HepG2 (cell line): ENCODE measurements around the gene MAPK6. TPM values are rescaled to one million over a fixed set of nuclear protein-coding genes. Genes with fewer than 3 reads are reported as not detected.

Experiments
- ATAC-seq: fragments of 200-7000 bp; cut with Tn5 transposase; 3 replicates; pipeline ENCODE4 v1.9.1; 2020; ENCODE audit warnings: mild to moderate bottlenecking, moderate library complexity
- BruUV-seq: library from RNA; stranded (reverse); fragments of 400-500 nt; replicated peaks from 2 replicates; lab custom pipeline; 2021; lab: Mats Ljungman, UMichigan
- CTCF ChIA-PET: fragments of 300-600 bp; formaldehyde crosslinking; extraction: SDS; loops from one replicate; lab custom pipeline; 2021; ENCODE audit warnings: low total read pairs, inconsistent platforms, low intra/inter-chr PET ratio; lab: Yijun Ruan, JAX
- POLR2A ChIA-PET: fragments of 350-600 bp; sonication (Branson Sonifier 250); formaldehyde crosslinking; loops from one replicate; lab custom pipeline; 2020; ENCODE audit warnings: antibody characterized with exemption, inconsistent platforms; lab: Yijun Ruan, JAX
- DNase-seq: peaks from one replicate; pipeline ENCODE4 v3.0.0-alpha.2; 2015; ENCODE audit warnings: low spot score
- FAIRE-seq: peaks from 3 replicates; lab custom pipeline; 2011; peaks lifted over from hg19 to GRCh38; lab: Jason Lieb, UNC
- H2AFZ ChIP-seq: one replicate; pipeline ENCODE4 v1.6.1; 2011; ENCODE audit warnings: low read length, inconsistent platforms
- H3K27ac ChIP-seq: fragments of 300-600 bp; 3 replicates; pipeline ENCODE4 v1.8.0; 2011; ENCODE audit warnings: mixed run types, mild to moderate bottlenecking, mixed read lengths, low read length, inconsistent platforms; ENCODE audit not compliant: insufficient read depth; ENCODE audit errors: extremely low read length
- H3K27me3 ChIP-seq, 2 experiments: fragments of 200-600 bp in 1 of 2; 2 replicates in 1 of 2; 3 replicates in 1 of 2; pipeline versions ENCODE4 v1.6.0 to v1.8.0; 2011; ENCODE audit warnings: low read length in 2 of 2, mild to moderate bottlenecking in 2 of 2, moderate library complexity in 2 of 2, inconsistent platforms in 1 of 2; ENCODE audit not compliant: insufficient read depth in 2 of 2, control insufficient read depth in 1 of 2
- H3K36me3 ChIP-seq, 2 experiments: fragments of 200-600 bp in 1 of 2; replicated peaks in 1 of 2; 2 replicates in 1 of 2; 3 replicates in 1 of 2; pipeline versions ENCODE4 v1.5.1 to v1.8.0; 2011; ENCODE audit warnings: low read length in 2 of 2, inconsistent platforms in 1 of 2; ENCODE audit not compliant: insufficient read depth in 2 of 2, control insufficient read depth in 1 of 2
- H3K4me1 ChIP-seq: 2 replicates; pipeline ENCODE4 v1.5.1; 2012; ENCODE audit warnings: low read length, inconsistent platforms; ENCODE audit not compliant: insufficient read depth
- H3K4me2 ChIP-seq: 2 replicates; pipeline ENCODE4 v1.6.0; 2011; ENCODE audit warnings: low read depth, low read length, inconsistent platforms
- H3K4me3 ChIP-seq, 3 experiments: fragments of 200-600 bp in 1 of 3; sonication (generic), shearing (Covaris generic) in 1 of 3; replicated peaks in 1 of 3; 2 replicates each; pipeline ENCODE4 v1.5.1; 2011 to 2016; ENCODE audit warnings: low read length in 3 of 3, inconsistent platforms in 2 of 3, low read depth in 2 of 3, mild to moderate bottlenecking in 2 of 3, control low read depth in 1 of 3, mixed read lengths in 1 of 3; ENCODE audit not compliant: insufficient read depth in 1 of 3
- H3K79me2 ChIP-seq: one replicate; pipeline ENCODE4 v1.6.1; 2011; ENCODE audit warnings: low read length, inconsistent platforms; ENCODE audit not compliant: insufficient read depth
- H3K9ac ChIP-seq: 2 replicates; pipeline ENCODE4 v1.6.0; 2011; ENCODE audit warnings: mild to moderate bottlenecking, low read depth, low read length, inconsistent platforms; ENCODE audit not compliant: insufficient read depth
- H3K9me3 ChIP-seq: 2 replicates; pipeline ENCODE4 v1.5.1; 2012; ENCODE audit warnings: mild to moderate bottlenecking, low read length
- H4K20me1 ChIP-seq: 2 replicates; pipeline ENCODE4 v1.6.0; 2011; ENCODE audit warnings: inconsistent platforms, mild to moderate bottlenecking, low read length, moderate library complexity; ENCODE audit not compliant: insufficient read depth
- FOSL1 ChIP-seq: sonication (generic); formaldehyde crosslinking; IDR thresholded peaks from 2 replicates; pipeline ENCODE4 v1.9.0; 2021; ENCODE audit warnings: missing genetic modification reagents, borderline replicate concordance
- HMG20A ChIP-seq: IDR thresholded peaks from 2 replicates; pipeline ENCODE4 v1.6.1; 2016; ENCODE audit warnings: borderline replicate concordance
- NCOA1 ChIP-seq: sonication (generic); formaldehyde crosslinking; IDR thresholded peaks from 2 replicates; pipeline ENCODE4 v1.9.0; 2021; ENCODE audit warnings: missing genetic modification reagents
- PLRG1 ChIP-seq: fragments of 450-650 bp; conservative IDR thresholded peaks from 2 replicates; pipeline ENCODE4 v1.6.1; 2016
- RARG ChIP-seq: sonication (generic); formaldehyde crosslinking; IDR thresholded peaks from 2 replicates; pipeline ENCODE4 v1.4.0; 2020; ENCODE audit warnings: low read depth, mild to moderate bottlenecking, missing genetic modification reagents
- TP53 ChIP-seq: sonication (generic); formaldehyde crosslinking; conservative IDR thresholded peaks from 2 replicates; pipeline ENCODE4 v1.4.0; 2020; ENCODE audit warnings: missing genetic modification reagents
- TSC22D2 ChIP-seq: sonication (generic); formaldehyde crosslinking; IDR thresholded peaks from 2 replicates; pipeline ENCODE4 v1.5.1; 2020; ENCODE audit warnings: missing genetic modification reagents, mild to moderate bottlenecking, borderline replicate concordance
- ZNF878 ChIP-seq: sonication (generic); formaldehyde crosslinking; IDR thresholded peaks from 2 replicates; pipeline ENCODE4 v1.8.1; 2023; ENCODE audit warnings: mild to moderate bottlenecking, missing genetic modification reagents, moderate library complexity
- WGBS: methylation state at CpG from one replicate; pipeline ENCODE4 v1.1.6; 2017; ENCODE audit warnings: low lambda C conversion rate; 5-methylcytosine and 5-hydroxymethylcytosine counted together
- in situ Hi-C: cut with HindIII; loops from 2 replicates; pipeline ENCODE4 v1.10.0; 2017; ENCODE audit warnings: low pct_unique_long_range_greater_than_20kb; ENCODE audit not compliant: extremely low pct_ligation_motif_present
- intact Hi-C: fragments of 100-400 bp; cut with micrococcal nuclease; formaldehyde crosslinking; loops from one replicate; pipeline ENCODE4 v1.10.0; 2022; ENCODE audit not compliant: unreplicated experiment
- polyA plus RNA-seq, 8 experiments: library from polyadenylated mRNA; depleted of rRNA in 3 of 8; stranded (reverse) in 7 of 8; unstranded in 1 of 8; fragments of >200 nt; fragmentation: Illumina TruSeq in 4 of 8; extraction: Trizol in 4 of 8; gene quantifications; 2 replicates each; pipeline versions ENCODE4 v1.2.1 to v1.2.3, GENCODE V29; 2011 to 2016; ENCODE audit warnings: low read depth in 4 of 8, missing spikeins in 1 of 8, mixed read lengths in 1 of 8; ENCODE audit not compliant: insufficient read depth in 1 of 8
- total RNA-seq, 5 experiments: library from RNA; depleted of rRNA; stranded (reverse); fragments of >200 nt; fragmentation: Illumina TruSeq; extraction: Trizol; gene quantifications; 2 replicates each; pipeline ENCODE4 v1.2.3, GENCODE V29; 2016; ENCODE audit warnings: low read depth in 1 of 5
- TF ChIP-seq, protein P1 (sequence below): sonication (generic); formaldehyde crosslinking; IDR thresholded peaks from 2 replicates; pipeline ENCODE4 v1.8.1; 2023; ENCODE audit warnings: mild to moderate bottlenecking, inconsistent platforms, moderate library complexity, missing genetic modification reagents, borderline replicate concordance
- TF ChIP-seq, protein P2 (sequence below): sonication (generic); formaldehyde crosslinking; IDR thresholded peaks from 2 replicates; pipeline ENCODE4 v1.4.0; 2020; ENCODE audit warnings: missing genetic modification reagents, borderline replicate concordance

MAPK6 gene
- total and polyA plus RNA-seq, 2 of the 13 experiments (the other 11 are each of a cell fraction or from before 2014, with no cell fraction given) = 89.5 to 99.7 TPM

DNA sequence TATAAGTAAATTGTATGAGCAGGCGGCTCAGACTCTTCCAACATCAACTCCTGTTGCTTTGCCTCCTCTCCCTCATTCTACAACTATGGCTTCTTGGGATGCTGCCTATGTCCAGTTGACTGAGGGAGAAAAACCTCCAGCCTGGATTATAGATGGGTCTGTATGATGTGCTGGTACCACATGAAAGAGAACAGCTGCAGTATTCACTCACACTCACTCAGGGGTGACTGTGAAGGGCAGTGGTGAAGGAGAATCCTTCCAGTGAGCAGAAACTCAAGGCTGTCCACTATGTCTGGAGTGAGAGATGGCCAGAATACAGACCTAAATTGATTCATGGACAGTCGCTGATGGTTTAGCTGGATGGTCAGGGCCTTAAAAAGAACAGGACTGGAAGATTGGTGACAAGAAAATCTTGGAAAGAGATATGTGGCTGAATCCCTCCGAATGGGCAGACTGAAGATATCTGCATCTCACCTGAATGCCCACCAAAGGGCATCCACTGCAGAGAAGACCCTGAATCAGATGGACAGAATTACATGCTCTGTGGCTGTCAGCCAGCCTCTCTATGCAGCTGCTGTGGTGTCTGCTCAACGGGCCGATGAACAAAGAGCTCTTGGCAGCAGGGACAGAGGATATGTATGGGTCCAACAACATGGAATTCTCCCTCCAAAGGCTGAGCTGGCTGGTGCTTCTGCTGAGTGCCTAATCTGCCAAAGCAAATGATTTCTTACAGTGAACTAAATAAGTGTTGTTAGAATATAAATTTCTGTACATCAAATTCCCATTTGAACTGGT, 95.4 kb downstream of the MAPK6 start:
- Histone ChIP-seq H3K4me1 (peaks cover 58% of the 10 kb centered on the region), H4K20me1 (no peaks in the 10 kb centered on the region), H3K79me2 (no peaks in the 10 kb centered on the region), H3K36me3 (no peaks in the 10 kb centered on the region), H3K4me2 (no peak overlapping the region), H3K9ac (no peak overlapping the region; the same call in 1 of the 2 replicates), H2AFZ (no peak overlapping the region), H3K27me3 (no peaks in the 10 kb centered on the region), H3K4me3 (no peak overlapping the region), H3K27ac (peak overlapping the region; percentile 23), H3K9me3 (no peaks in the 10 kb centered on the region)
- BruUV-seq = no TSS peak
- POLR2A ChIA-PET = interaction anchor here (1.0 to 1.3 kb wide), 3 partner anchors 11 to 65 kb away, joined by 3 to 5 read pairs (median 4); no protein-coding TSS in a partner anchor
- intact Hi-C loops (no loop called here), in situ Hi-C loops (no loop called here)
- WGBS = 65% methylated on average over 5 of the region's 5 CpGs
- FAIRE-seq (no peak), DNase-seq (no peak), ATAC-seq (no peak)
- CTCF ChIA-PET = no interaction called here
- TF ChIP-seq PLRG1 (no peak), TP53 (CRISPR knock-in tag) (0 out of 2 replicates have a peak, but pooled peaks have one; percentile 31)
- TF ChIP-seq, protein P1, sequence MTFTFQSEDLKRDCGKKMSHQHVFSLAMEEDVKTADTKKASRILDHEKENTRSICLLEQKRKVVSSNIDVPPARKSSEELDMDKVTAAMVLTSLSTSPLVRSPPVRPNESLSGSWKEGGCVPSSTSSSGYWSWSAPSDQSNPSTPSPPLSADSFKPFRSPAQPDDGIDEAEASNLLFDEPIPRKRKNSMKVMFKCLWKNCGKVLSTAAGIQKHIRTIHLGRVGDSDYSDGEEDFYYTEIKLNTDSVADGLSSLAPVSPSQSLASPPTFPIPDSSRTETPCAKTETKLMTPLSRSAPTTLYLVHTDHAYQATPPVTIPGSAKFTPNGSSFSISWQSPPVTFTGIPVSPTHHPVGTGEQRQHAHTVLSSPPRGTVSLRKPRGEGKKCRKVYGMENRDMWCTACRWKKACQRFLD = no peak

DNA sequence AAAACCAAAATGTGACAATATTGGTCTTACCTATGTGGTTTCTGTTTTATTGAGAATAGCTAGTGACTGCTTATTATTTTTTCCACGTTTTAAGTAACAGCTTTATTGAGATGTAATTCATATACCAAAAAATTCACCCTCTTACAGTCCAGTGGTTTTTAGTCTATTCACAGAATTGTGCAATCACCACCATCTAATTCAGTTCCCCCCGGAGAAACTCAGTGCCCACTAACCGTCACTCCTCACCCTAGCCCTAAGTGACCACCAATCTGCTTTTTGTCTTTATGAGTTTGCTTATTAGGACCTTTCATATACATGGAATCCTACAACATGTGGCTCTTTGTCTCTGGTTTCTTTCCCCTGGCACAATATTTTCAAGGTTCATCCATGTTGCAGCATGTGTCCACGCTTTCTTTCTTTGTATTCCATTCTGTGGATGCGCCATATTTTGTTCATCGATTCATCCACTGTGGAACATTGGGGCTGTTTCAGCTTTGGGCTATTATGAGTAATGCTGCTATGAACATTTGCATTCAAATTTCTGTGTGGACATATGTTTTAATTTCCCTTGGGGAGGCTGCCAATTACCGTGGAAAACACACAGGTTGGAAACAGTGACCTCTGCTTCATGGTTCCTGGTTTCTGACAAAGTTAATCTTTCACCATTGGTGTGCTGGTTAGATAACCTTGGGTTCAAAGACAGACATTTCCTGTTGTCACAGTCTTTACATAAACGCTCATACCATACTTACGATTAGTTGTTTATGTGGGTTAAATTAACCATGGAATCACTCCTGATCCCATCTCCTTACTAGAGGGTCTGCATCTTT, 96.8 kb downstream of the MAPK6 start:
- DNase-seq = peak; percentile 88
- 0 out of 2 replicates have a peak, but pooled peaks have one; percentile 30 for TF ChIP-seq TSC22D2
- TF ChIP-seq HMG20A (CRISPR knock-in tag) = peak; percentile 77; the same call in 1 of the 2 replicates
- TF ChIP-seq ZNF878 (CRISPR knock-in tag) = no peak
- TF ChIP-seq, protein P2, sequence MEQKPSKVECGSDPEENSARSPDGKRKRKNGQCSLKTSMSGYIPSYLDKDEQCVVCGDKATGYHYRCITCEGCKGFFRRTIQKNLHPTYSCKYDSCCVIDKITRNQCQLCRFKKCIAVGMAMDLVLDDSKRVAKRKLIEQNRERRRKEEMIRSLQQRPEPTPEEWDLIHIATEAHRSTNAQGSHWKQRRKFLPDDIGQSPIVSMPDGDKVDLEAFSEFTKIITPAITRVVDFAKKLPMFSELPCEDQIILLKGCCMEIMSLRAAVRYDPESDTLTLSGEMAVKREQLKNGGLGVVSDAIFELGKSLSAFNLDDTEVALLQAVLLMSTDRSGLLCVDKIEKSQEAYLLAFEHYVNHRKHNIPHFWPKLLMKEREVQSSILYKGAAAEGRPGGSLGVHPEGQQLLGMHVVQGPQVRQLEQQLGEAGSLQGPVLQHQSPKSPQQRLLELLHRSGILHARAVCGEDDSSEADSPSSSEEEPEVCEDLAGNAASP (CRISPR knock-in tag) = peak; percentile 83
- no peak for TF ChIP-seq FOSL1 (CRISPR knock-in tag)
- 0 out of 2 replicates have a peak, but pooled peaks have one; percentile 47 for TF ChIP-seq NCOA1 (CRISPR knock-in tag)
- no peak for TF ChIP-seq RARG

More for the DNA sequence above, 96.8 kb downstream of the MAPK6 start:
- Histone ChIP-seq H3K9me3 (no peaks in the 10 kb centered on the region), H3K4me2 (peak overlapping the region; percentile 78), H3K4me3 (peak overlapping the region in 2 of 3 experiments; percentile 50 to 55; a peak in 3 of 6 replicates), H2AFZ (no peak overlapping the region), H3K79me2 (no peaks in the 10 kb centered on the region), H3K27ac (peak overlapping the region; percentile 96), H3K27me3 (no peaks in the 10 kb centered on the region), H4K20me1 (no peaks in the 10 kb centered on the region), H3K36me3 (no peaks in the 10 kb centered on the region), H3K9ac (peak overlapping the region; percentile 61), H3K4me1 (peaks cover 60% of the 10 kb centered on the region)
- 59% methylated on average over 9 of the region's 9 CpGs for WGBS
- intact Hi-C loops (loop anchor here (1.0 kb wide), 1 partner anchor 18 kb away; no protein-coding TSS in a partner anchor), in situ Hi-C loops (no loop called here)
- TSS peak; percentile 41 for BruUV-seq
- ChIA-PET CTCF (no interaction called here), POLR2A (interaction anchor here (0.8 to 2.1 kb wide), 3 partner anchors 12 to 22 kb away, joined by 3 to 5 read pairs (median 4); no protein-coding TSS in a partner anchor)
- FAIRE-seq = peak; percentile 99
- peak; percentile 81 for ATAC-seq
